Fibroblast of skin of scalp (primary cell): ENCODE data around the gene RAB15. TPM values are rescaled to one million over a fixed set of nuclear protein-coding genes. Genes with fewer than 3 reads are reported as not detected.

ENCODE experiments used
- DNase-seq: peaks from one replicate; pipeline ENCODE4 v3.0.0-alpha.2; 2013
- polyA plus RNA-seq, 2 experiments: library from polyadenylated mRNA; unstranded; fragments of 120-200 nt; gene quantifications; one replicate each; pipeline ENCODE4 v1.2.1, GENCODE V29; 2013; ENCODE audit not compliant: insufficient read length in 2 of 2

Gene RAB15
- 18.8 TPM for polyA plus RNA-seq (2013, experiment 1 of 2; ENCODE audit: insufficient read length)
- polyA plus RNA-seq (2013, experiment 2 of 2; ENCODE audit: insufficient read length), result 19.7 TPM

GRCh38 chr14:64971943-64972791 lies at the start of gene RAB15:
Gene RAB15, minus strand, starts transcription at chr14:64972336. Its CDS starts 260 bp downstream, at chr14:64972076.
- peak; percentile 40 for DNase-seq

GRCh38 chr14:65019944-65020566 lies 47.9 kb upstream of the RAB15 start:
- peak; percentile 75 for DNase-seq

- DNase-seq, result no peak
These were observed 44.3 kb upstream of the RAB15 start for GRCh38 chr14:65016471-65016870.

- DNase-seq, result no peak
These were observed 43.3 kb upstream of the RAB15 start for GRCh38 chr14:65015391-65015790.

GRCh38 chr14:65012353-65012752 lies 40.2 kb upstream of the RAB15 start:
- no peak for DNase-seq

- no peak for DNase-seq
These were observed 39.4 kb upstream of the RAB15 start for GRCh38 chr14:65011538-65011937.

GRCh38 chr14:65010211-65010931 lies 38.2 kb upstream of the RAB15 start:
- DNase-seq, result no peak

- no peak for DNase-seq
These were observed 35.1 kb upstream of the RAB15 start for GRCh38 chr14:65007202-65007601.

GRCh38 chr14:65006261-65006721 lies 34.2 kb upstream of the RAB15 start:
- DNase-seq, result no peak

GRCh38 chr14:65003394-65003793 lies 31.3 kb upstream of the RAB15 start:
- no peak for DNase-seq

GRCh38 chr14:65002586-65003210 lies 30.6 kb upstream of the RAB15 start:
- peak; percentile 55 for DNase-seq

GRCh38 chr14:65001723-65002122 lies 29.6 kb upstream of the RAB15 start:
- DNase-seq, result no peak

- DNase-seq, result peak; percentile 77
These were observed 28.9 kb upstream of the RAB15 start for GRCh38 chr14:65000898-65001591.

- no peak for DNase-seq
These were observed 26.4 kb upstream of the RAB15 start for GRCh38 chr14:64998455-64998931.

GRCh38 chr14:64997108-64997794 lies 25.1 kb upstream of the RAB15 start:
- DNase-seq, result no peak

GRCh38 chr14:64995291-64995690 lies 23.2 kb upstream of the RAB15 start:
- no peak for DNase-seq

GRCh38 chr14:64994540-64994939 lies 22.4 kb upstream of the RAB15 start:
- DNase-seq, result no peak

- no peak for DNase-seq
These were observed 21.3 kb upstream of the RAB15 start for GRCh38 chr14:64993266-64993930.

GRCh38 chr14:64992328-64992885 lies 20.3 kb upstream of the RAB15 start:
- DNase-seq, result no peak

GRCh38 chr14:64990939-64991338 lies 18.8 kb upstream of the RAB15 start:
- DNase-seq, result no peak
